SK-N-SH (cell line): Measurements from ENCODE around the gene ZNF142. TPM values are rescaled to one million over a fixed set of nuclear protein-coding genes. Genes with fewer than 3 reads are reported as not detected.
A peak's percentile ranks its signal among the peaks of the same experiment; 100 is the strongest.

Experiments
- CTCF ChIA-PET: fragments of 300-600, 350-600 bp; formaldehyde crosslinking; extraction: SDS; loops from one replicate; lab custom pipeline; 2021; lab: Yijun Ruan, JAX
- POLR2A ChIA-PET: fragments of 350-600 bp; sonication (Branson Sonifier 250); formaldehyde crosslinking; extraction: SDS; loops from one replicate; lab custom pipeline; 2020; ENCODE audit warnings: antibody characterized with exemption, inconsistent platforms; lab: Yijun Ruan, JAX
- DNase-seq: peaks from one replicate; pipeline ENCODE4 v3.0.0; 2012
- H2AFZ ChIP-seq: fragments of 200-600 bp; sonication (generic); 2 replicates; pipeline ENCODE4 v1.8.1; 2016; ENCODE audit warnings: antibody characterized with exemption, mild to moderate bottlenecking, low read depth
- H3F3A ChIP-seq: fragments of 200-600 bp; sonication (generic); replicated peaks from 2 replicates; pipeline ENCODE3; 2016; ENCODE audit warnings: antibody characterized with exemption, mild to moderate bottlenecking; ENCODE audit not compliant: insufficient read depth
- H3K27ac ChIP-seq, 2 experiments: fragments of 200-500 bp in 1 of 2; fragments of 200-600 bp in 1 of 2; sonication (Bioruptor generic) in 1 of 2; sonication (generic), shearing (Covaris generic) in 1 of 2; 2 replicates each; pipeline versions ENCODE4 v1.5.1 to v1.6.1; 2014 to 2016; ENCODE audit warnings: low read depth in 2 of 2, inconsistent platforms in 1 of 2, low read length in 1 of 2, mild to moderate bottlenecking in 1 of 2, mixed read lengths in 1 of 2
- H3K27me3 ChIP-seq: fragments of 200-600 bp; sonication (generic), shearing (Covaris generic); 2 replicates; pipeline ENCODE4 v1.6.1; 2016; ENCODE audit warnings: mixed run types; ENCODE audit not compliant: insufficient read depth
- H3K36me3 ChIP-seq, 2 experiments: fragments of 200-500 bp in 1 of 2; fragments of 200-600 bp in 1 of 2; sonication (Bioruptor generic) in 1 of 2; sonication (generic) in 1 of 2; replicated peaks in 1 of 2; 2 replicates each; pipeline versions ENCODE3 to v1.5.1; 2014 to 2016; ENCODE audit warnings: low read length in 1 of 2, mild to moderate bottlenecking in 1 of 2; ENCODE audit not compliant: insufficient read depth in 2 of 2, control insufficient read depth in 1 of 2
- H3K4me1 ChIP-seq, 2 experiments: fragments of 200-500 bp in 1 of 2; fragments of 200-600 bp in 1 of 2; sonication (Bioruptor generic) in 1 of 2; sonication (generic), shearing (Covaris generic) in 1 of 2; 2 replicates each; pipeline versions ENCODE4 v1.5.1 to v1.6.1; 2014 to 2016; ENCODE audit warnings: low read depth in 1 of 2, low read length in 1 of 2, mixed run types in 1 of 2; ENCODE audit not compliant: insufficient read depth in 2 of 2, control insufficient read depth in 1 of 2
- H3K4me2 ChIP-seq: fragments of 200-600 bp; sonication (generic), shearing (Covaris generic); 2 replicates; pipeline ENCODE4 v1.6.1; 2017; ENCODE audit warnings: mixed run types
- H3K4me3 ChIP-seq, 2 experiments: fragments of 200-500 bp in 1 of 2; fragments of 200-600 bp in 1 of 2; sonication (Bioruptor generic) in 1 of 2; sonication (generic), shearing (Covaris generic) in 1 of 2; 2 replicates each; pipeline versions ENCODE4 v1.5.1 to v1.8.1; 2014 to 2016; ENCODE audit warnings: low read depth in 2 of 2, inconsistent platforms in 1 of 2, low read length in 1 of 2, mild to moderate bottlenecking in 1 of 2, mixed read lengths in 1 of 2, moderate library complexity in 1 of 2
- H3K79me2 ChIP-seq: fragments of 200-600 bp; sonication (generic); 2 replicates; pipeline ENCODE4 v1.8.1; 2017; ENCODE audit warnings: mild to moderate bottlenecking; ENCODE audit not compliant: insufficient read depth
- H3K9ac ChIP-seq: fragments of 200-600 bp; sonication (generic); 2 replicates; pipeline ENCODE4 v1.6.1; 2017; ENCODE audit warnings: mixed run types
- H3K9me2 ChIP-seq: fragments of 200-600 bp; sonication (generic); 2 replicates; pipeline ENCODE4 v1.6.1; 2017; ENCODE audit warnings: mixed run types
- H3K9me3 ChIP-seq: fragments of 200-600 bp; sonication (generic); 2 replicates; pipeline ENCODE4 v1.6.1; 2017; ENCODE audit warnings: mixed run types, mild to moderate bottlenecking, moderate library complexity
- H4K20me1 ChIP-seq: fragments of 200-600 bp; sonication (generic); 2 replicates; pipeline ENCODE4 v1.6.1; 2017; ENCODE audit warnings: mild to moderate bottlenecking, mixed run types; ENCODE audit not compliant: insufficient read depth
- CHD2 ChIP-seq: fragments of 150-350 bp; IDR thresholded peaks from 2 replicates; pipeline ENCODE4 v1.6.1; 2018; ENCODE audit warnings: low read length; ENCODE audit not compliant: partially characterized antibody
- ELF1 ChIP-seq: IDR thresholded peaks from 2 replicates; pipeline ENCODE4 v1.4.0; 2012
- FOXM1 ChIP-seq: IDR thresholded peaks from 2 replicates; pipeline ENCODE4 v1.4.0; 2012; ENCODE audit warnings: low read depth, mild to moderate bottlenecking
- GATA2 ChIP-seq: sonication (generic); formaldehyde crosslinking; IDR thresholded peaks from 2 replicates; pipeline ENCODE4 v1.5.0; 2020; ENCODE audit warnings: mild to moderate bottlenecking, missing genetic modification reagents
- IRF3 ChIP-seq: fragments of 150-350 bp; IDR thresholded peaks from 2 replicates; pipeline ENCODE4 v1.6.1; 2016; ENCODE audit warnings: mild to moderate bottlenecking, low read depth, low read length
- MAX ChIP-seq: IDR thresholded peaks from 2 replicates; pipeline ENCODE4 v1.4.0; 2012; ENCODE audit warnings: low read depth
- MEF2A ChIP-seq: IDR thresholded peaks from 2 replicates; pipeline ENCODE4 v1.4.0; 2012; ENCODE audit warnings: low read depth, borderline replicate concordance
- NFIC ChIP-seq: IDR thresholded peaks from 2 replicates; pipeline ENCODE4 v1.4.0; 2012; ENCODE audit warnings: borderline replicate concordance
- NRF1 ChIP-seq: IDR thresholded peaks from 2 replicates; pipeline ENCODE4 v1.6.1; 2012; ENCODE audit warnings: low read depth, mild to moderate bottlenecking, low read length
- RCOR1 ChIP-seq: fragments of 150-350 bp; IDR thresholded peaks from 2 replicates; pipeline ENCODE4 v1.6.1; 2017; ENCODE audit warnings: antibody characterized with exemption, low read length
- RFX5 ChIP-seq: IDR thresholded peaks from 2 replicates; pipeline ENCODE4 v1.6.1; 2012; ENCODE audit warnings: mild to moderate bottlenecking, improper control_type of control experiment, low read length
- SIN3A ChIP-seq: IDR thresholded peaks from 2 replicates; pipeline ENCODE4 v1.6.1; 2012; ENCODE audit warnings: low read depth, mild to moderate bottlenecking, low read length, moderate library complexity, borderline replicate concordance
- SMC3 ChIP-seq: IDR thresholded peaks from 2 replicates; pipeline ENCODE4 v1.6.1; 2012; ENCODE audit warnings: low read depth, low read length, improper control_type of control experiment
- TEAD4 ChIP-seq: IDR thresholded peaks from 2 replicates; pipeline ENCODE4 v1.4.0; 2012; ENCODE audit warnings: mild to moderate bottlenecking, borderline replicate concordance; ENCODE audit not compliant: insufficient read depth
- USF2 ChIP-seq: fragments of 150-350 bp; IDR thresholded peaks from 2 replicates; pipeline ENCODE4 v1.6.1; 2017; ENCODE audit warnings: antibody characterized with exemption, low read length, low read depth, borderline replicate concordance
- YY1 ChIP-seq: IDR thresholded peaks from 2 replicates; pipeline ENCODE4 v1.4.0; 2012; ENCODE audit warnings: low read depth, mild to moderate bottlenecking
- ZBTB33 ChIP-seq: IDR thresholded peaks from 2 replicates; pipeline ENCODE4 v1.4.0; 2012; ENCODE audit warnings: low read depth, borderline replicate concordance
- WGBS: methylation state at CpG from one replicate; pipeline ENCODE4 v1.1.6; 2017; ENCODE audit warnings: low lambda C conversion rate; 5-methylcytosine and 5-hydroxymethylcytosine counted together
- polyA plus RNA-seq, 3 experiments: library from polyadenylated mRNA; depleted of rRNA; stranded (reverse); fragments of >200 nt; gene quantifications; 2 replicates each; pipeline ENCODE4 v1.2.3, GENCODE V29; 2012

ZNF142 gene
- polyA plus RNA-seq, 1 of the 3 experiments (the other 2 are of a cell fraction), result 8.1 TPM

GRCh38 chr2:218627939-218628338 is 31.5 kb downstream of the ZNF142 start:
- H3K4me1 ChIP-seq, result peaks cover 0 to 4% of the 10 kb centered on the region in 2 experiments; a peak in 1 of 4 replicates
- no peaks in the 10 kb centered on the region for H3K27me3 ChIP-seq
- no peak for DNase-seq
- ChIA-PET CTCF (interaction anchor here (1.1 to 3.5 kb wide), 3 partner anchors 9 to 21 kb away, joined by 3 to 19 read pairs (median 4); partner anchors contain the start of gene PLCD4), POLR2A (interaction anchor here (1.5 kb wide), 1 partner anchor 21 kb away, joined by 3 read pairs; the partner anchor contains the start of gene PLCD4)
- TF ChIP-seq YY1 (no peak), GATA2 (CRISPR knock-in tag) (no peak), FOXM1 (no peak), SMC3 (no peak), MEF2A (no peak)
- H3K27ac ChIP-seq, result no peak overlapping the region
- H3F3A ChIP-seq, result no peaks in the 10 kb centered on the region
- peaks cover 0 to 7% of the 10 kb centered on the region in 2 experiments for H3K36me3 ChIP-seq
- H3K4me3 ChIP-seq, result no peak overlapping the region
- H3K79me2 ChIP-seq, result no peaks in the 10 kb centered on the region
- H3K4me2 ChIP-seq, result no peak overlapping the region
- 97% methylated on average over 4 of the region's 4 CpGs for whole genome bisulfite sequencing
- H2AFZ ChIP-seq, result no peak overlapping the region
- no peak overlapping the region for H3K9ac ChIP-seq
- H4K20me1 ChIP-seq, result no peaks in the 10 kb centered on the region
- no peaks in the 10 kb centered on the region for H3K9me2 ChIP-seq
- H3K9me3 ChIP-seq, result no peaks in the 10 kb centered on the region

GRCh38 chr2:218626369-218626768 is 33.1 kb downstream of the ZNF142 start:
- Histone ChIP-seq H2AFZ (no peak overlapping the region), H3F3A (no peaks in the 10 kb centered on the region), H3K9ac (no peak overlapping the region), H3K9me2 (no peaks in the 10 kb centered on the region), H3K4me1 (no peaks in the 10 kb centered on the region), H3K27ac (no peak overlapping the region), H4K20me1 (no peaks in the 10 kb centered on the region), H3K27me3 (no peaks in the 10 kb centered on the region), H3K36me3 (peaks cover 0 to 2% of the 10 kb centered on the region in 2 experiments), H3K4me2 (no peak overlapping the region), H3K4me3 (no peak overlapping the region), H3K79me2 (no peaks in the 10 kb centered on the region), H3K9me3 (no peaks in the 10 kb centered on the region)
- CTCF ChIA-PET, result interaction anchor here (0.7 to 3.5 kb wide), 4 partner anchors 22 to 221 kb away, joined by 3 to 19 read pairs (median 3); no protein-coding TSS in a partner anchor
- no peak for DNase-seq
- POLR2A ChIA-PET, result interaction anchor here (1.2 kb wide), 1 partner anchor 18 kb away, joined by 5 read pairs; the partner anchor contains the start of gene PLCD4
- 96% methylated on average over 4 of the region's 4 CpGs for WGBS
- TF ChIP-seq NFIC, result no peak

- Histone ChIP-seq H3K79me2 (no peaks in the 10 kb centered on the region), H3K4me3 (no peak overlapping the region), H3K27me3 (no peaks in the 10 kb centered on the region), H3K27ac (no peak overlapping the region), H3F3A (no peaks in the 10 kb centered on the region), H3K36me3 (peaks cover 0 to 2% of the 10 kb centered on the region in 2 experiments), H3K4me1 (no peaks in the 10 kb centered on the region), H4K20me1 (no peaks in the 10 kb centered on the region), H3K9me2 (no peaks in the 10 kb centered on the region), H3K4me2 (no peak overlapping the region), H3K9me3 (no peaks in the 10 kb centered on the region), H3K9ac (no peak overlapping the region), H2AFZ (0 out of 2 replicates have a peak overlapping the region, but pooled peaks have one; percentile 41)
- no peak for TF ChIP-seq ELF1
- no peak for TF ChIP-seq ZBTB33
- TF ChIP-seq FOXM1, result no peak
- TF ChIP-seq GATA2 (CRISPR knock-in tag), result no peak
- TF ChIP-seq NRF1, result no peak
- TF ChIP-seq USF2, result no peak
- no peak for TF ChIP-seq SIN3A
- no peak for TF ChIP-seq CHD2
- TF ChIP-seq MEF2A, result no peak
- TF ChIP-seq RFX5, result no peak
- no peak for TF ChIP-seq RCOR1
- no peak for TF ChIP-seq MAX
- no peak for TF ChIP-seq NFIC
- TF ChIP-seq SMC3, result no peak
- no peak for TF ChIP-seq IRF3
- no peak for TF ChIP-seq TEAD4
- DNase-seq, result no peak
- WGBS, result 94% methylated on average over 3 of the region's 3 CpGs
- ChIA-PET CTCF (no interaction called here), POLR2A (no interaction called here)
Observed at GRCh38 chr2:218623366-218623705, 36.1 kb downstream of the ZNF142 start.
